ENCODE data around the gene HSFX1. TPM values are rescaled to one million over a fixed set of nuclear protein-coding genes. Genes with fewer than 3 reads are reported as not detected.
"Not testable (repeated sequence)": the region's sequence is repeated elsewhere in the genome, so short reads cannot be mapped to it uniquely, and the experiment has no call there.

Gene HSFX1, protein sequence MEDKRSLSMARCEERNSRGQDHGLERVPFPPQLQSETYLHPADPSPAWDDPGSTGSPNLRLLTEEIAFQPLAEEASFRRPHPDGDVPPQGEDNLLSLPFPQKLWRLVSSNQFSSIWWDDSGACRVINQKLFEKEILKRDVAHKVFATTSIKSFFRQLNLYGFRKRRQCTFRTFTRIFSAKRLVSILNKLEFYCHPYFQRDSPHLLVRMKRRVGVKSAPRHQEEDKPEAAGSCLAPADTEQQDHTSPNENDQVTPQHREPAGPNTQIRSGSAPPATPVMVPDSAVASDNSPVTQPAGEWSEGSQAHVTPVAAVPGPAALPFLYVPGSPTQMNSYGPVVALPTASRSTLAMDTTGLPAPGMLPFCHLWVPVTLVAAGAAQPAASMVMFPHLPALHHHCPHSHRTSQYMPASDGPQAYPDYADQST
- 0.13 TPM for polyA plus RNA-seq (2013, experiment 1 of 2)
- polyA plus RNA-seq (2013, experiment 2 of 2), result 0.14 TPM

DNA sequence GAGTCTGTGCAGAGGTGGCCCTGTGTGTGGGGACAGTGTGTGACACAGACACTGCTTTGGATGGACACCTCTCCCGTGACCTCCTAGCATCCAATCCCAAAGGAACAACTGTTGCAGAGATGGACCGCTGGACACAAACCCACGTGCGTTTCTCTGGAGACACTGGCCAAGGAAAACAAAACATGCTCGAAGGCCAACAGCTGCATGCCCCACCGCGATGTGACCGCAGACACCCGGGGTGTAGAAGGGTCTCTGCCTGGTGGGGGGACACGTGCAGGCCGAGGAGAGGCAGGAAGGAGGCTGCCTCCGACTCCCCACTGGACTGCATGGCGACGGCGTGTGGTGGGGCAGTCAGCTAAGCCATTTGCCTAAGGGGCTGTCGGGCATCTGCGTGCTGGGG, at the start of gene HSFX1:
Gene HSFX1 (plus strand): TSS at position 301 of the 400 bp plus-strand sequence. CDS start 614 bp downstream, outside the sequence.
- whole genome bisulfite sequencing (ENCODE audit: extremely low coverage, insufficient coverage, low lambda C conversion rate), result no CpG with 5 or more reads among the region's 17 CpGs
- H4K8ac ChIP-seq (ENCODE audit: low read depth, low read length); H4K5ac ChIP-seq (ENCODE audit: low read length): not testable (repeated sequence)

DNA sequence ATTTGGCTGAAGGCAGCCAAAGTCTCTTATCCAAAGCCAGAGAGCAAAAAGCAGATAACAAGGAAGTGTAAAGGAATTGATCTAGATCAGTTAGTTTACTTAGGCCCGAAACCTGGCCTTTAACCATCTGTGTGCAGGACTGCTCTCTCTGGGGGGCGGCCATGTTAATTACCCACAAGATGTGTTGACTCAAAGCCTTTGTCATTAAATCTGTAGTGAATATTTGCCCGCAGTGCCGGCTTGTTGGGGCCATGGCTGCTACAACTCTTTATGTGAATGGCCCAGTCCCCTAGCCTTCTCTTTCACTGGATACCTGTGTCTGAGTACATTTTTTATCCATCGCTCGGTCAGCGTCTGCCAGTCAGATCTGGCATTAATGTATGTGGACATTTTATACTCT, 46.6 kb upstream of the HSFX1 start:
- not testable (repeated sequence) for H4K8ac ChIP-seq (ENCODE audit: low read depth, low read length); H3K36me3 ChIP-seq (ENCODE audit: control insufficient read depth, insufficient read depth, low read length)
- no CpG with 5 or more reads among the region's 7 CpGs for WGBS (ENCODE audit: extremely low coverage, insufficient coverage, low lambda C conversion rate)

More for the DNA sequence above, at the start of gene HSFX1:
- not testable (repeated sequence) for H3K36me3 ChIP-seq (ENCODE audit: control insufficient read depth, insufficient read depth, low read length); H3K56ac ChIP-seq (ENCODE audit: low read length); H3K4me2 ChIP-seq (ENCODE audit: low read length); H2BK120ac ChIP-seq (ENCODE audit: low read depth, low read length); H3K79me2 ChIP-seq (ENCODE audit: control insufficient read depth, insufficient read depth, low read length); H3K18ac ChIP-seq (ENCODE audit: low read length); H3K27me3 ChIP-seq (ENCODE audit: insufficient read depth, low read length, poor library complexity); H2AK5ac ChIP-seq (ENCODE audit: low read length); H3K27ac ChIP-seq (ENCODE audit: low read depth, low read length); H3K9ac ChIP-seq (ENCODE audit: low read length); H2BK15ac ChIP-seq (replicated peaks; ENCODE audit: low read depth); H3K79me1 ChIP-seq (ENCODE audit: low read length); DNase-seq; H2BK5ac ChIP-seq (ENCODE audit: low read length); H3K4me1 ChIP-seq (ENCODE audit: control insufficient read depth, low read depth, low read length); H3K4me3 ChIP-seq (ENCODE audit: low read length); H3K4ac ChIP-seq (ENCODE audit: low read depth, low read length); H3K23ac ChIP-seq (ENCODE audit: low read length)

DNA sequence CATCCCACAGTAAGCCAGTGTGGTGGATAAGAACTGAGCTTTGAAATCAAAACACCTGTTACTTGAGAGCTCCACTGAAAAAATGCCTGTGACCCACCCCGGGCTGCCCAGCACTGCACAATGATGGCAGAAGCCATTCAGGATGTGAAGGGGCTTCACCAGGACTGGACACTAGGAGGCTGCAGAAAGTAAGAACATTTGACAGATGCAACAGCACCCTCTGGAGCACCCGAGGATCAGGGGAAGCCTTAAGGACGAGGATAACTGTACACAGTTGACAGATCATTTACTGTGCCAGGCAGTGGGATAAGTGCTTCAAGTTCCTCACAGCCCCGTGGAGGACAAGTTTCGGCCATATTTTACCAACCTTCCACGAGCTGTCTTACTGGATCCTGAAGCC, 31.6 kb upstream of the HSFX1 start:
- not testable (repeated sequence) for H3K27ac ChIP-seq (ENCODE audit: low read depth, low read length); H3K23ac ChIP-seq (ENCODE audit: low read length); H3K4ac ChIP-seq (ENCODE audit: low read depth, low read length); H2AK5ac ChIP-seq (ENCODE audit: low read length); H3K36me3 ChIP-seq (ENCODE audit: control insufficient read depth, insufficient read depth, low read length); H3K56ac ChIP-seq (ENCODE audit: low read length); H2BK15ac ChIP-seq (replicated peaks; ENCODE audit: low read depth); H4K8ac ChIP-seq (ENCODE audit: low read depth, low read length); H3K27me3 ChIP-seq (ENCODE audit: insufficient read depth, low read length, poor library complexity); H3K4me3 ChIP-seq (ENCODE audit: low read length); H3K4me2 ChIP-seq (ENCODE audit: low read length); H3K79me2 ChIP-seq (ENCODE audit: control insufficient read depth, insufficient read depth, low read length); H4K5ac ChIP-seq (ENCODE audit: low read length); H3K9ac ChIP-seq (ENCODE audit: low read length); H3K4me1 ChIP-seq (ENCODE audit: control insufficient read depth, low read depth, low read length); DNase-seq; H2BK120ac ChIP-seq (ENCODE audit: low read depth, low read length); H2BK5ac ChIP-seq (ENCODE audit: low read length); H3K79me1 ChIP-seq (ENCODE audit: low read length); H3K18ac ChIP-seq (ENCODE audit: low read length)
- WGBS (ENCODE audit: extremely low coverage, insufficient coverage, low lambda C conversion rate), result no CpG with 5 or more reads among the region's 6 CpGs

More for the DNA sequence above, 46.6 kb upstream of the HSFX1 start:
- not testable (repeated sequence) for H3K79me2 ChIP-seq (ENCODE audit: control insufficient read depth, insufficient read depth, low read length); H2BK5ac ChIP-seq (ENCODE audit: low read length); H3K56ac ChIP-seq (ENCODE audit: low read length); H3K4me2 ChIP-seq (ENCODE audit: low read length); DNase-seq; H3K27me3 ChIP-seq (ENCODE audit: insufficient read depth, low read length, poor library complexity); H3K9ac ChIP-seq (ENCODE audit: low read length); H3K4me1 ChIP-seq (ENCODE audit: control insufficient read depth, low read depth, low read length); H2BK120ac ChIP-seq (ENCODE audit: low read depth, low read length); H4K5ac ChIP-seq (ENCODE audit: low read length); H3K4me3 ChIP-seq (ENCODE audit: low read length); H2AK5ac ChIP-seq (ENCODE audit: low read length); H3K27ac ChIP-seq (ENCODE audit: low read depth, low read length); H3K4ac ChIP-seq (ENCODE audit: low read depth, low read length); H3K23ac ChIP-seq (ENCODE audit: low read length); H3K18ac ChIP-seq (ENCODE audit: low read length); H3K79me1 ChIP-seq (ENCODE audit: low read length); H2BK15ac ChIP-seq (replicated peaks; ENCODE audit: low read depth)

DNA sequence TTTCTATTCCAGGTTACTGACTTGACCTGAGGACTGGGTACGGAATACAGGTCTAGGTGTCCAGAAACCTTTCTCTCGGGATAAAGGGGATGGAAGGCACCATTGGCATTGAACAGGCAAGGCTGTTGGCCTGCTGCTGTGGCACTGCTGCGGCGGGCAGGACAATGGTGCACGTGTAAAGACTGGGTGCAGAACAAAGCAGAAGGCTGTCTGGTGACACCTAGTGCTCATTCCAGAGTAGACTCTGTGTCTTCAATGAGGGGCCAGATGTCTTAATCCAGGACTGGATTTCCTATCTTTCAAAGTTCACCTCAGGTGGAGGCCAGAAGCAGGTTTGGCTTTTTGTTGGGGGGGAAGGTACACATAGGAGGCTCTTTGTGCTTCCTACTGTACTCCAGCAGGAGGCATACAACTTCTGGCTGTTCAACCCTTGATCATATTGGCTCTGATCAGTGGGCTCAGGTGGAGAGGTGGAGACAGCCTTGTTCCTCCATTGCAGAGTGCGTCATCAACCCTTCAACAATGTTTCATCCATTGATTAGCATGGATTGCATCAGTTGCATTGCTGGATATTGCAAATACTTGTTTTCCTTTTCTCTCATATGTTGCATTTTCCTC, 27.4 kb upstream of the HSFX1 start:
- not testable (repeated sequence) for H3K79me2 ChIP-seq (ENCODE audit: control insufficient read depth, insufficient read depth, low read length); H2BK15ac ChIP-seq (replicated peaks; ENCODE audit: low read depth); H4K8ac ChIP-seq (ENCODE audit: low read depth, low read length); DNase-seq; H3K36me3 ChIP-seq (ENCODE audit: control insufficient read depth, insufficient read depth, low read length); H3K18ac ChIP-seq (ENCODE audit: low read length); H4K5ac ChIP-seq (ENCODE audit: low read length); H3K23ac ChIP-seq (ENCODE audit: low read length); H3K56ac ChIP-seq (ENCODE audit: low read length); H2BK5ac ChIP-seq (ENCODE audit: low read length); H3K9ac ChIP-seq (ENCODE audit: low read length); H3K79me1 ChIP-seq (ENCODE audit: low read length); H3K4ac ChIP-seq (ENCODE audit: low read depth, low read length); H3K27me3 ChIP-seq (ENCODE audit: insufficient read depth, low read length, poor library complexity); H2AK5ac ChIP-seq (ENCODE audit: low read length); H3K4me1 ChIP-seq (ENCODE audit: control insufficient read depth, low read depth, low read length); H2BK120ac ChIP-seq (ENCODE audit: low read depth, low read length); H3K4me3 ChIP-seq (ENCODE audit: low read length); H3K27ac ChIP-seq (ENCODE audit: low read depth, low read length); H3K4me2 ChIP-seq (ENCODE audit: low read length)
- WGBS (ENCODE audit: extremely low coverage, insufficient coverage, low lambda C conversion rate), result no CpG with 5 or more reads among the region's 6 CpGs

DNA sequence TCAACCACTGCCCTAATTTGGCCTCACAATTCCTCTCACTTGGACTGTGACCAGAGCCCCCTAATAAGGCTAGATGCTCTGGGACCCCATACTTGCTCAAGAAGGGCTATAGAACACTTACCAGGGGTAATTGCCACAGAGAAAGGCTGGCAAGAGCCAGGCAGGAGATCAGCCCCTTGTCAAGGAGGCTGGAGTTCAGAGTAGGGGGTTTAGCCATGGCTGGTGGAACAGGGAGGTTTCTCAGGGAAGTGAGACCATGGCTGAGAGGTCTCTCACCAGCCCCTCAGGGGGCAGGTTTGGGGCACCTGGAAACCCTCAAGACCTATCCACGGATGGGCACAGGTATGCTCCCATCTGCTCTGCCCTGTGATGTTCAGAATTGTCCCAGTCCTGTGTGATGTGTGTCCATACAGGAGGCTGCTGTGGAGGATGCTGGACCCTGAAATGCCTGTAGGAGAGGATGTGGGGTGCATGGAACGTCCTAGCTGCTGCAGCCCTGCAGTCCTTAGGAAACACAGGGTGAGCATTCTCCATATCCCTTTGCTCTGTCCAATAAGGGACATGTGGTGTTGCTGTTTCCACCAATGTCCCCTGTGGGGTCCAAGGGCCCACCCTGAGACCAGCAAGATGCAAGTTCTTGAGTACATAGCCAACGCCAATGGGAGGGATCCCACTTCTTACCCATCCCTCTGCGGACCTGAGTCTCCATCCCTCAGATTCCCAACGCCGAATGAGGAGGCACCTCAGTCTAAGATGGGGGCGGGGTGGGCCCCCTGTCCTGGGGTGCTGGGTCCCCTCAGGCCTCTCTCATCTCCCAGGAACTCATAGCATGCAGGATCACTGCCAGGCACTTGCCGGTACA, 16.4 kb upstream of the HSFX1 start:
- Histone ChIP-seq H2AK5ac (ENCODE audit: low read length) (no peak overlapping the region), H3K4ac (ENCODE audit: low read depth, low read length) (no peak overlapping the region), H3K9ac (ENCODE audit: low read length) (no peak overlapping the region), H2BK5ac (ENCODE audit: low read length) (no peak overlapping the region), H3K4me2 (ENCODE audit: low read length) (no peak overlapping the region), H2BK15ac (replicated peaks; ENCODE audit: low read depth) (no peak overlapping the region), H3K79me1 (ENCODE audit: low read length) (no peaks in the 10 kb centered on the region), H3K4me1 (ENCODE audit: control insufficient read depth, low read depth, low read length) (no peaks in the 10 kb centered on the region), H3K27me3 (ENCODE audit: insufficient read depth, low read length, poor library complexity) (no peaks in the 10 kb centered on the region), H2BK120ac (ENCODE audit: low read depth, low read length) (no peak overlapping the region), H4K8ac (ENCODE audit: low read depth, low read length) (no peak overlapping the region), H3K23ac (ENCODE audit: low read length) (no peak overlapping the region), H3K4me3 (ENCODE audit: low read length) (no peak overlapping the region), H3K56ac (ENCODE audit: low read length) (no peak overlapping the region), H3K18ac (ENCODE audit: low read length) (no peak overlapping the region), H3K27ac (ENCODE audit: low read depth, low read length) (no peak overlapping the region), H3K79me2 (ENCODE audit: control insufficient read depth, insufficient read depth, low read length) (no peaks in the 10 kb centered on the region), H3K36me3 (ENCODE audit: control insufficient read depth, insufficient read depth, low read length) (no peaks in the 10 kb centered on the region), H4K5ac (ENCODE audit: low read length) (no peak overlapping the region)
- no CpG with 5 or more reads among the region's 8 CpGs for WGBS (ENCODE audit: extremely low coverage, insufficient coverage, low lambda C conversion rate)
- DNase-seq, result no peak

Data from mesendoderm (in vitro differentiated cells).